SU-DHL-6 (cell line): Measurements from ENCODE around the gene MICAL2.

ENCODE experiments used
- EZH2phosphoT487 ChIP-seq: fragments of 200-600 bp; sonication (generic), shearing (Covaris generic); conservative IDR thresholded peaks from 2 replicates; pipeline ENCODE4 v1.6.1; 2018; ENCODE audit warnings: mild to moderate bottlenecking, antibody characterized with exemption, low read length, moderate library complexity, mixed read lengths
- TF ChIP-seq, protein P1 (sequence below): fragments of 200-600 bp; sonication (generic); IDR thresholded peaks from one replicate; pipeline ENCODE4 v1.5.1; 2017; ENCODE audit warnings: antibody characterized with exemption, mild to moderate bottlenecking, low read length, moderate library complexity; ENCODE audit not compliant: insufficient read depth, poor library complexity, severe bottlenecking

DNA sequence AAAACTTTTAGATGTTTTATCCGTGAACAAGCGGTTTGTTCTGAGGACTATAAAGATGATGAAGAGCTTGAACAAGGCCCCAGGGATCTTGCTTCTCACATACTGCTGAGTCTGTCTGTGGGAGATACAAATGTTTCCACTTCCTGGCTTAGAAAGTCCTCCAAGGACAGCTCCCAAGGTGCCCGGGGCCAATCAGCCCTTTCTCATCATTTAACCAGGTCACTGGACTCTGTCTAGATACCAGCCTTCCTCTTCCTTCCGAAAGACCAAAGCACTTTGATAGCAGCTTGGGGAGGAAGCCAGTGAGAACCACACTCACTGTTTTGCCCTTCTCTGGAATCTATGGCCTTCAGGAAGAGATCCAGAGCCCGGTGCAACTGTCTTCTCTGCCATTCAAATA is 4.3 kb upstream of the MICAL2 start:
- TF ChIP-seq, protein P1, sequence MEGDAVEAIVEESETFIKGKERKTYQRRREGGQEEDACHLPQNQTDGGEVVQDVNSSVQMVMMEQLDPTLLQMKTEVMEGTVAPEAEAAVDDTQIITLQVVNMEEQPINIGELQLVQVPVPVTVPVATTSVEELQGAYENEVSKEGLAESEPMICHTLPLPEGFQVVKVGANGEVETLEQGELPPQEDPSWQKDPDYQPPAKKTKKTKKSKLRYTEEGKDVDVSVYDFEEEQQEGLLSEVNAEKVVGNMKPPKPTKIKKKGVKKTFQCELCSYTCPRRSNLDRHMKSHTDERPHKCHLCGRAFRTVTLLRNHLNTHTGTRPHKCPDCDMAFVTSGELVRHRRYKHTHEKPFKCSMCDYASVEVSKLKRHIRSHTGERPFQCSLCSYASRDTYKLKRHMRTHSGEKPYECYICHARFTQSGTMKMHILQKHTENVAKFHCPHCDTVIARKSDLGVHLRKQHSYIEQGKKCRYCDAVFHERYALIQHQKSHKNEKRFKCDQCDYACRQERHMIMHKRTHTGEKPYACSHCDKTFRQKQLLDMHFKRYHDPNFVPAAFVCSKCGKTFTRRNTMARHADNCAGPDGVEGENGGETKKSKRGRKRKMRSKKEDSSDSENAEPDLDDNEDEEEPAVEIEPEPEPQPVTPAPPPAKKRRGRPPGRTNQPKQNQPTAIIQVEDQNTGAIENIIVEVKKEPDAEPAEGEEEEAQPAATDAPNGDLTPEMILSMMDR = no peak
- TF ChIP-seq EZH2phosphoT487 = no peak
